Gastrocnemius medialis (tissue), 4 donors: ENCODE data around the gene PGLYRP3.
"Not testable (repeated sequence)": the region's sequence is repeated elsewhere in the genome, so short reads cannot be mapped to it uniquely, and the experiment has no call there.

ENCODE experiments used
- POLR2A ChIP-seq, 2 donors: fragments of 450-650 bp; IDR thresholded peaks; one replicate each; pipeline ENCODE4 v1.6.1; 2017; ENCODE audit warnings: antibody characterized with exemption in 2 of 2, mild to moderate bottlenecking in 2 of 2, moderate library complexity in 2 of 2
- TF ChIP-seq, protein P1 (sequence below), 5 experiments: fragments of 450-650 bp in 3 of 5; fragments of 200-600 bp in 2 of 5; sonication (generic) in 2 of 5; IDR thresholded peaks in 4 of 5; conservative IDR thresholded peaks in 1 of 5; 1 replicate in 4 of 5; 2 replicates in 1 of 5; pipeline ENCODE4 v1.5.1; 2016 to 2019; ENCODE audit warnings: antibody characterized with exemption in 5 of 5, mild to moderate bottlenecking in 3 of 5, moderate library complexity in 3 of 5

GRCh38 chr1:153316013-153316412 is 3.3 kb upstream of the PGLYRP3 start:
- TF ChIP-seq, protein P1, sequence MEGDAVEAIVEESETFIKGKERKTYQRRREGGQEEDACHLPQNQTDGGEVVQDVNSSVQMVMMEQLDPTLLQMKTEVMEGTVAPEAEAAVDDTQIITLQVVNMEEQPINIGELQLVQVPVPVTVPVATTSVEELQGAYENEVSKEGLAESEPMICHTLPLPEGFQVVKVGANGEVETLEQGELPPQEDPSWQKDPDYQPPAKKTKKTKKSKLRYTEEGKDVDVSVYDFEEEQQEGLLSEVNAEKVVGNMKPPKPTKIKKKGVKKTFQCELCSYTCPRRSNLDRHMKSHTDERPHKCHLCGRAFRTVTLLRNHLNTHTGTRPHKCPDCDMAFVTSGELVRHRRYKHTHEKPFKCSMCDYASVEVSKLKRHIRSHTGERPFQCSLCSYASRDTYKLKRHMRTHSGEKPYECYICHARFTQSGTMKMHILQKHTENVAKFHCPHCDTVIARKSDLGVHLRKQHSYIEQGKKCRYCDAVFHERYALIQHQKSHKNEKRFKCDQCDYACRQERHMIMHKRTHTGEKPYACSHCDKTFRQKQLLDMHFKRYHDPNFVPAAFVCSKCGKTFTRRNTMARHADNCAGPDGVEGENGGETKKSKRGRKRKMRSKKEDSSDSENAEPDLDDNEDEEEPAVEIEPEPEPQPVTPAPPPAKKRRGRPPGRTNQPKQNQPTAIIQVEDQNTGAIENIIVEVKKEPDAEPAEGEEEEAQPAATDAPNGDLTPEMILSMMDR (IDR thresholded peaks at IDR 0.05 in 4 of 5, conservative IDR thresholded peaks at IDR 0.05 in 1 of 5), result not testable (repeated sequence)
- TF ChIP-seq POLR2A (IDR thresholded peaks at IDR 0.05), result not testable (repeated sequence)
